Testis (tissue), 2 donors: Measurements from ENCODE around the gene CPHXL2.

Source experiments
- CTCF ChIP-seq, 3 experiments: fragments of 450-650 bp in 2 of 3; fragments of 200-600 bp in 1 of 3; sonication (generic) in 1 of 3; IDR thresholded peaks; one replicate each; pipeline ENCODE4 v1.5.1; 2016 to 2019; ENCODE audit warnings: antibody characterized with exemption in 3 of 3, mild to moderate bottlenecking in 2 of 3, moderate library complexity in 1 of 3
- POLR2A ChIP-seq: fragments of 450-650 bp; IDR thresholded peaks from one replicate; pipeline ENCODE4 v1.6.1; 2017; ENCODE audit warnings: antibody characterized with exemption, mild to moderate bottlenecking, moderate library complexity

GRCh38 chr16:75635036-75635435 lies 41.8 kb downstream of the CPHXL2 start:
- TF ChIP-seq CTCF (IDR thresholded peaks at IDR 0.05) (no peak), POLR2A (no peak)
